Parathyroid adenoma (tissue), 2 donors: Measurements from ENCODE around the gene MTHFD2.

ENCODE experiments used
- H2AFZ ChIP-seq: fragments of 300-600 bp; sonication (generic); one replicate; pipeline ENCODE4 v1.7.0; 2017; ENCODE audit warnings: antibody characterized with exemption, mild to moderate bottlenecking
- H3K27ac ChIP-seq: fragments of 300-600 bp; sonication (generic); one replicate; pipeline ENCODE4 v1.7.0; 2017
- H3K27me3 ChIP-seq: fragments of 300-600 bp; sonication (generic); one replicate; pipeline ENCODE4 v1.7.0; 2017; ENCODE audit warnings: low read length; ENCODE audit not compliant: control insufficient read depth, insufficient read depth
- H3K36me3 ChIP-seq: fragments of 300-600 bp; sonication (generic); one replicate; pipeline ENCODE4 v1.7.0; 2017; ENCODE audit warnings: low read length; ENCODE audit not compliant: control insufficient read depth, insufficient read depth
- H3K4me1 ChIP-seq: fragments of 300-600 bp; sonication (generic); one replicate; pipeline ENCODE4 v1.7.0; 2017; ENCODE audit warnings: control low read depth
- H3K4me2 ChIP-seq: fragments of 300-600 bp; sonication (generic); one replicate; pipeline ENCODE4 v1.7.0; 2017; ENCODE audit warnings: low read length
- H3K4me3 ChIP-seq: fragments of 300-600 bp; sonication (generic); one replicate; pipeline ENCODE4 v1.7.0; 2017; ENCODE audit warnings: low read depth, low read length
- H3K79me2 ChIP-seq: fragments of 300-600 bp; sonication (generic); one replicate; pipeline ENCODE4 v1.7.0; 2017; ENCODE audit warnings: control low read depth
- H3K9ac ChIP-seq: fragments of 300-600 bp; sonication (generic); one replicate; pipeline ENCODE4 v1.7.0; 2017; ENCODE audit warnings: mild to moderate bottlenecking
- H3K9me3 ChIP-seq: fragments of 300-600 bp; sonication (generic); one replicate; pipeline ENCODE4 v1.7.0; 2017; ENCODE audit warnings: low read length; ENCODE audit not compliant: control insufficient read depth
- TF ChIP-seq, protein P1 (sequence below): fragments of 300-600 bp; sonication (generic); IDR thresholded peaks from one replicate; pipeline ENCODE4 v1.7.0; 2017; ENCODE audit warnings: antibody characterized with exemption, mild to moderate bottlenecking
- donor health status: primary hyperparathyroidism.

The MTHFD2 gene

GRCh38 chr2:74198461-74199274 is at the start of gene MTHFD2:
Gene MTHFD2 (plus strand): TSS chr2:74198615. CDS start chr2:74198642, 27 bp downstream.
- Histone ChIP-seq H3K4me2 (peak within 1 kb of the TSS; percentile 97), H3K4me3 (peak within 1 kb of the TSS; percentile 79), H3K79me2 (no peaks in the 10 kb centered on the region)

DNA sequence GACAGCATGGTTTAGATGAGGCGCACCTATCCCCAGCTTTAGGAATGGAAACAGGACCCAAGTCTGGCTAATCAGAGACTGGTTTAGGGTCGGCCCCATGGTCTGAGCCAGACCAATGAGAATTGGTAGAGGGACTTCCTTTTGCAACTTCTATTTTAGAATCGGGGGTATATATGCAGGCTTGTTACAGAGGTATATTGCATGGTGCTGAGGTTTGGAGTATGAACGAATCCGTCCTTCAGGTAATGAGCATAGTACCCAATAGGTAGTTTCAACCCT is 49.2 kb upstream of the MTHFD2 start:
- Histone ChIP-seq H3K27me3 (no peaks in the 10 kb centered on the region), H3K36me3 (no peaks in the 10 kb centered on the region), H3K9ac (no peak overlapping the region), H3K4me2 (no peak overlapping the region), H3K4me3 (no peak overlapping the region), H3K79me2 (peaks cover 2% of the 10 kb centered on the region), H3K9me3 (no peaks in the 10 kb centered on the region), H2AFZ (no peak overlapping the region), H3K4me1 (peaks cover 3% of the 10 kb centered on the region), H3K27ac (no peak overlapping the region)
- TF ChIP-seq, protein P1, sequence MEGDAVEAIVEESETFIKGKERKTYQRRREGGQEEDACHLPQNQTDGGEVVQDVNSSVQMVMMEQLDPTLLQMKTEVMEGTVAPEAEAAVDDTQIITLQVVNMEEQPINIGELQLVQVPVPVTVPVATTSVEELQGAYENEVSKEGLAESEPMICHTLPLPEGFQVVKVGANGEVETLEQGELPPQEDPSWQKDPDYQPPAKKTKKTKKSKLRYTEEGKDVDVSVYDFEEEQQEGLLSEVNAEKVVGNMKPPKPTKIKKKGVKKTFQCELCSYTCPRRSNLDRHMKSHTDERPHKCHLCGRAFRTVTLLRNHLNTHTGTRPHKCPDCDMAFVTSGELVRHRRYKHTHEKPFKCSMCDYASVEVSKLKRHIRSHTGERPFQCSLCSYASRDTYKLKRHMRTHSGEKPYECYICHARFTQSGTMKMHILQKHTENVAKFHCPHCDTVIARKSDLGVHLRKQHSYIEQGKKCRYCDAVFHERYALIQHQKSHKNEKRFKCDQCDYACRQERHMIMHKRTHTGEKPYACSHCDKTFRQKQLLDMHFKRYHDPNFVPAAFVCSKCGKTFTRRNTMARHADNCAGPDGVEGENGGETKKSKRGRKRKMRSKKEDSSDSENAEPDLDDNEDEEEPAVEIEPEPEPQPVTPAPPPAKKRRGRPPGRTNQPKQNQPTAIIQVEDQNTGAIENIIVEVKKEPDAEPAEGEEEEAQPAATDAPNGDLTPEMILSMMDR = no peak

More at GRCh38 chr2:74198461-74199274, at the start of gene MTHFD2:
- H2AFZ ChIP-seq = peak within 1 kb of the TSS; percentile 95
- peak within 1 kb of the TSS; percentile 83 for H3K27ac ChIP-seq
- no peaks in the 10 kb centered on the region for H3K27me3 ChIP-seq
- no peaks in the 10 kb centered on the region for H3K9me3 ChIP-seq
- no peaks in the 10 kb centered on the region for H3K36me3 ChIP-seq
- H3K9ac ChIP-seq = peak within 1 kb of the TSS; percentile 25
- TF ChIP-seq, protein P1 = peak; percentile 75
- H3K4me1 ChIP-seq = peaks cover 2% of the 10 kb centered on the region

DNA sequence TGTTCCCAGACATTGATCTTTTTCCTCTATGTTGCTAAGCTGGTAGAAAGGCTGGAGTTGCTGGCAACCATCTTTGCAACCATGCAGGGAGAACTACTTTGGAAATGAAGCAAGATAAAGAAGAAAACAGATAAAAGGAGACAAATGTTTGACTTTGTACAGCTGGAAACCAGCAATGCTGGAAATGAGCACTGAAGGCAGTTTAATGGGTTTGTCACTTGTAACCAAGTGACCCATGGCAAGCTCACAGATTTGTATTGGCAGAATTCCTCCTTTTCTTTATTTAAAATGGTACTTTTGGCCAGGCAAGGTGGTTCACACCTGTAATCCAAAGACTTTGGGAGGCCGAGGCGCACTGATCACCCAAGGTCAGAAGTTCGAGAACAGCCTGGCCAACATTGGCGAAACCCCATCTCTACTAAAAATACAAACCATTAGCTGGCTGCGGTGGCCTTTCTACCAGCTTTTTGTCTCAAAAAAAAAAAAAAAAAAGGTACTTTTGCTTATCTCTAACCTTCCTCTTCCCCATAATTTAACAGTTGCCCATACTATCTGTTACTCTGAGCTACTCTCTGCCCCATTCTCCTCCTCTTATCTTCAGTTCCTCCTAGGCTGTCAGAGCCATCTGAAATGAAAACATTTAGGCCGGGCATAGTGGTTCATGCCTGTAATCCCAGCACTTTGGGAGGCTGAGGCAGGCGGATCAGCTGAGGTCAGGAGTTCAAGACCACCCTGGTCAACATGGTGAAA is 48.7 kb upstream of the MTHFD2 start:
- H2AFZ ChIP-seq = no peak overlapping the region
- peaks cover 2% of the 10 kb centered on the region for H3K79me2 ChIP-seq
- H3K27ac ChIP-seq = no peak overlapping the region
- no peak overlapping the region for H3K4me3 ChIP-seq
- no peaks in the 10 kb centered on the region for H3K27me3 ChIP-seq
- TF ChIP-seq, protein P1 = no peak
- H3K4me2 ChIP-seq = no peak overlapping the region
- H3K4me1 ChIP-seq = peaks cover 3% of the 10 kb centered on the region
- H3K36me3 ChIP-seq = no peaks in the 10 kb centered on the region
- H3K9ac ChIP-seq = no peak overlapping the region
- no peaks in the 10 kb centered on the region for H3K9me3 ChIP-seq

GRCh38 chr2:74152954-74153353 is 45.5 kb upstream of the MTHFD2 start:
- Histone ChIP-seq H3K4me2 (no peak overlapping the region), H3K27ac (no peak overlapping the region), H3K79me2 (no peaks in the 10 kb centered on the region), H3K4me3 (no peak overlapping the region), H3K36me3 (no peaks in the 10 kb centered on the region), H3K9ac (no peak overlapping the region), H3K27me3 (no peaks in the 10 kb centered on the region), H3K9me3 (no peaks in the 10 kb centered on the region), H3K4me1 (peaks cover 3% of the 10 kb centered on the region), H2AFZ (no peak overlapping the region)
- TF ChIP-seq, protein P1 = no peak
